ENCODE data around the gene CREB5. TPM values are rescaled to one million over a fixed set of nuclear protein-coding genes. Genes with fewer than 3 reads are reported as not detected.
A peak's percentile ranks its signal among the peaks of the same experiment; 100 is the strongest.

CREB5 gene
- total and polyA plus RNA-seq, 11 donors: 7.6 to 38.7 (median 15.2) TPM

DNA sequence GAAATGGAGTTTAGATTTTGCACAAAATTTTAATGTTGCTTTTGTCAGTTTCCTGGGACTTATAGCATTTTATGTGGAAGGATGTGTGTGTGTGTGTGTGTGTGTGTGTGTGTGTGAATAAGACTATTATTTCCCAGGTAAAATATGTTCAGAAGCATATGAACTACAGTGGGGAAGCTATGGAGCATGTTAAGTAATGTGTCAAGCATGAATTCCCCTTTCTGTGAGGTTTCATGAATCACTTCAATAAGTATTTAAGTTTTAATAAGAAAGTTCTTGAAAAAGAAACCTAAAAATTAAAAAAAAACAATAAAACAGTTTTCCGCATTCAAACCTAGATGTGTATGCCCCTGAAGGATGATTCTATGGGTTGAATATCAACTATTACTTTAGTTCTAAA is 693 bp downstream of the CREB5 start:
- ATAC-seq (no peak), DNase-seq (no peak)
- Histone ChIP-seq H3K27me3 (peaks cover 0 to 28% (median 0%) of the 10 kb centered on the region in 9 donors), H3K4me3 (peak overlapping the region in 3 of 12 donors; percentile 19 to 89 (median 75)), H3K4me1 (peaks cover 0 to 47% (median 18%) of the 10 kb centered on the region in 12 donors), H3K9me3 (no peaks in the 10 kb centered on the region), H3K27ac (no peak overlapping the region), H3K36me3 (no peaks in the 10 kb centered on the region)
- TF ChIP-seq POLR2A (IDR thresholded peaks at IDR 0.05): no peak
- TF ChIP-seq, protein P1, sequence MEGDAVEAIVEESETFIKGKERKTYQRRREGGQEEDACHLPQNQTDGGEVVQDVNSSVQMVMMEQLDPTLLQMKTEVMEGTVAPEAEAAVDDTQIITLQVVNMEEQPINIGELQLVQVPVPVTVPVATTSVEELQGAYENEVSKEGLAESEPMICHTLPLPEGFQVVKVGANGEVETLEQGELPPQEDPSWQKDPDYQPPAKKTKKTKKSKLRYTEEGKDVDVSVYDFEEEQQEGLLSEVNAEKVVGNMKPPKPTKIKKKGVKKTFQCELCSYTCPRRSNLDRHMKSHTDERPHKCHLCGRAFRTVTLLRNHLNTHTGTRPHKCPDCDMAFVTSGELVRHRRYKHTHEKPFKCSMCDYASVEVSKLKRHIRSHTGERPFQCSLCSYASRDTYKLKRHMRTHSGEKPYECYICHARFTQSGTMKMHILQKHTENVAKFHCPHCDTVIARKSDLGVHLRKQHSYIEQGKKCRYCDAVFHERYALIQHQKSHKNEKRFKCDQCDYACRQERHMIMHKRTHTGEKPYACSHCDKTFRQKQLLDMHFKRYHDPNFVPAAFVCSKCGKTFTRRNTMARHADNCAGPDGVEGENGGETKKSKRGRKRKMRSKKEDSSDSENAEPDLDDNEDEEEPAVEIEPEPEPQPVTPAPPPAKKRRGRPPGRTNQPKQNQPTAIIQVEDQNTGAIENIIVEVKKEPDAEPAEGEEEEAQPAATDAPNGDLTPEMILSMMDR (IDR thresholded peaks at IDR 0.05): no peak
- WGBS, 4 donors: 92 to 100% (median 96%) methylated on average over 1 of the region's 1 CpG
- intact Hi-C loops (cut with DNase I): loop anchor here in 6 of 10 donors (5.0 to 10.0 kb wide), 5 partner anchors 122 to 274 kb away; no protein-coding TSS in a partner anchor

DNA sequence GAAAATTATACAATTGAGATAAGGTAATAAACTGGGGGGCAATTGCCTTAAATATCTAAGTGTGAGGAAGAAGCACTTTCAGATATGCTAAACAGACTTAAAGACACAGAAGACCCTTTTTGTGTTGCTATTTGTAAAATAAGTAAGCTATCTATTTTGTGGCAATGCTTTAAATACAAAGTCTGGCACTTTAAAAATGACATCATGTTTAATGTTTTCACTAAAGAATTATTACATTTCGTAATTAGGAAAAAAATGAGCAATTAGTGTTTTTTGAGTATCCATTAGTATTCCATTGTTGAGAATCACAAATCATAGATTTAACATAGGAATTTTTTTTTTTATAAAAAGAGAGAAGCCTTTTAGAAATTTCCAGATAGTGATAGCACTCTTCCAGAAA is 2.1 kb downstream of the CREB5 start:
- ATAC-seq (no peak), DNase-seq (no peak)
- H3K36me3 ChIP-seq: no peaks in the 10 kb centered on the region
- H3K27me3 ChIP-seq: peaks cover 0 to 19% (median 0%) of the 10 kb centered on the region in 9 donors
- TF ChIP-seq POLR2A (IDR thresholded peaks at IDR 0.05): no peak
- TF ChIP-seq, protein P1 (IDR thresholded peaks at IDR 0.05): no peak
- peaks cover 2 to 52% (median 16%) of the 10 kb centered on the region in 12 donors for H3K4me1 ChIP-seq
- intact Hi-C loops (cut with DNase I): loop anchor here in 6 of 10 donors (5.0 to 10.0 kb wide), 5 partner anchors 120 to 273 kb away; no protein-coding TSS in a partner anchor
- H3K9me3 ChIP-seq: no peaks in the 10 kb centered on the region
- 88 to 98% (median 91%) methylated on average over 1 of the region's 1 CpG for WGBS, 4 donors
- no peak overlapping the region for H3K4me3 ChIP-seq
- no peak overlapping the region for H3K27ac ChIP-seq

DNA sequence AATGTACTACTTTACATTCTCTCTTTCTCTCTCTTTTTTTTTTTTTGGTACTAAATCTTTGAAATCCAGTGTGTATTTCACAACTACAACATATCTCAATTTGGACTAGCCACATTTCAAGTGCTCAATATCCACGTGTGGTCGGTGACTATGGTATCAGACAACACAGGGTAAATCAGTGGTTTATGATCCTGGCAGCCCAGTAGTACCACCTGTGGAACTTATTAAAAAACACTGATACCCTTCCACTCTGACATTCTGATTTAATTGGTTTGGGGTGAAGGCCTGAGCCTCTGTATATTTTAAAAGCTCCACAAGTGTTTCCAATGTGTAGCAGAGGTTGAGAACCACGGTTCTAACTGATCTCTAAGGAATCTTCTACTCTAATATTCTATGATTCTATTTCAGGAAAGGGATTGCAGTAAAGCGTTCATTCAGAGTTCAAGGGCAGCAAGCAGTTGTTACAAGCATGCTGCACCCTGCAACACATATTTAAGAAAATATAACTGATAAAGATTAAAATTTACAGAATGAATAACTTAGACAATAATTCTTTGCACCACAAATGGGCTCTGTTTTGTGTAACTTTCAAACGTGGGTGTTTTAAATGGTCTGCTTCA is 5.1 kb downstream of the CREB5 start:
- peaks cover 0 to 7% (median 0%) of the 10 kb centered on the region in 9 donors for H3K27me3 ChIP-seq
- H3K27ac ChIP-seq: peak overlapping the region in 5 of 12 donors; percentile 15 to 43 (median 23)
- no peaks in the 10 kb centered on the region for H3K36me3 ChIP-seq
- peaks cover 2 to 34% (median 9%) of the 10 kb centered on the region in 12 donors for H3K4me1 ChIP-seq
- WGBS, 4 donors: 42 to 52% (median 50%) methylated on average over 5 of the region's 5 CpGs
- ATAC-seq (peak in 3 of 4 donors; percentile 45 to 63 (median 54)), DNase-seq (no peak)
- TF ChIP-seq, protein P1 (IDR thresholded peaks at IDR 0.05): no peak
- TF ChIP-seq POLR2A (IDR thresholded peaks at IDR 0.05): no peak
- intact Hi-C loops (cut with DNase I): loop anchor here in 4 of 10 donors (10.0 kb wide), 2 partner anchors 117 to 197 kb away; no protein-coding TSS in a partner anchor
- no peaks in the 10 kb centered on the region for H3K9me3 ChIP-seq
- H3K4me3 ChIP-seq: no peak overlapping the region

DNA sequence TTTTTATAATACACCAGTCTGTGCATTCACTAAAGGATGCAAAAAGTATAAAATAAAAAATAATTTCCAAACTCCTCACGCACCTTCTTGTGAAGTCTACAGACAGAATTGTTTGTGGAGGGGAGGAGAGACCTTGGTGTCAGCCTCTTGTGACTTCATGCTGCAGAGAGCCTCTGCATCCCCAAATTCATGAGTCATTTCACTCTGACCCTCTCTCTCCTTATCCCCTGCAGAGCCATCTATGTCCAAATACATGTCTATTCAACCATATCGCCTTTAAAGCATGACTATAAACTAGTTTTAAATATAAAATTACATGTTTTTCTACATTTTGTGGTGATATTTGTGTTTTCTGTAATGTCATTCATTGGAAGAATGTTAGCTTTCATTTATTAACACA is 6.0 kb downstream of the CREB5 start:
- no peaks in the 10 kb centered on the region for H3K36me3 ChIP-seq
- DNase-seq (no peak), ATAC-seq (peak in 1 of 4 donors; percentile 43)
- 91 to 98% (median 97%) methylated on average over 2 of the region's 2 CpGs for WGBS, 4 donors
- TF ChIP-seq, protein P1 (IDR thresholded peaks at IDR 0.05): no peak
- TF ChIP-seq POLR2A (IDR thresholded peaks at IDR 0.05): no peak
- no peaks in the 10 kb centered on the region for H3K9me3 ChIP-seq
- H3K27me3 ChIP-seq: peaks cover 0 to 7% (median 0%) of the 10 kb centered on the region in 9 donors
- no peak overlapping the region for H3K4me3 ChIP-seq
- peaks cover 2 to 32% (median 6%) of the 10 kb centered on the region in 12 donors for H3K4me1 ChIP-seq
- H3K27ac ChIP-seq: no peak overlapping the region
- intact Hi-C loops (cut with DNase I): loop anchor here in 4 of 10 donors (2.0 to 10.0 kb wide), 3 partner anchors 62 to 196 kb away; no protein-coding TSS in a partner anchor
